CD4-positive, alpha-beta T cell treated with Interleukin-2 at 100 ng/mL for 4 hours (primary cell): ENCODE results near the gene MMAB.

ENCODE experiments used
- DNase-seq: peaks from one replicate; pipeline ENCODE4 v3.0.0-alpha.2; 2020; ENCODE audit warnings: low spot score

Gene MMAB

GRCh38 chr12:109512608-109513007 lies 60.7 kb downstream of the MMAB start:
- no peak for DNase-seq

GRCh38 chr12:109510196-109510595 lies 63.1 kb downstream of the MMAB start:
- DNase-seq = no peak

- DNase-seq = no peak
These were observed 69.2 kb downstream of the MMAB start for GRCh38 chr12:109504068-109504467.
